Suprapubic skin (tissue), 3 donors: ENCODE results near the gene GALNT17.

Experiments used
- CTCF ChIP-seq, 2 donors: fragments of 200-600 bp in 1 of 2; fragments of 450-650 bp in 1 of 2; sonication (generic) in 1 of 2; IDR thresholded peaks; one replicate each; pipeline ENCODE4 v1.5.1; 2016 to 2019; ENCODE audit warnings: antibody characterized with exemption in 2 of 2, mild to moderate bottlenecking in 1 of 2, moderate library complexity in 1 of 2
- POLR2A ChIP-seq, 2 donors: fragments of 450-650 bp; IDR thresholded peaks; one replicate each; pipeline ENCODE4 v1.6.1; 2017; ENCODE audit warnings: antibody characterized with exemption in 2 of 2, mild to moderate bottlenecking in 2 of 2, moderate library complexity in 2 of 2

- TF ChIP-seq CTCF (IDR thresholded peaks at IDR 0.05) (no peak), POLR2A (IDR thresholded peaks at IDR 0.05) (no peak)
Observed at GRCh38 chr7:71539615-71540014, 407.7 kb downstream of the GALNT17 start.
